Measurements from ENCODE around the gene NCK1. TPM values are rescaled to one million over a fixed set of nuclear protein-coding genes. Genes with fewer than 3 reads are reported as not detected.

The NCK1 gene
- total and polyA plus RNA-seq, 9 of the 15 experiments (the other 6 are each of a cell fraction or from before 2014, with no cell fraction given), result 17.3 to 30.5 (median 25.0) TPM

GRCh38 chr3:136819392-136819730 lies 42.6 kb upstream of the NCK1 start (continued):
- TF ChIP-seq RBFOX2 (IDR thresholded peaks at IDR 0.05; ENCODE audit: low read depth, low read length), result peak; percentile 53
- peak; percentile 27; the same call in 1 of the 2 replicates for TF ChIP-seq PHF8 (IDR thresholded peaks at IDR 0.05; ENCODE audit: borderline replicate concordance, low read length)

- Histone ChIP-seq H3K9me1 (ENCODE audit: control insufficient read depth, insufficient read depth, low read length) (no peaks in the 10 kb centered on the region), H3K9me3 (replicated peaks; ENCODE audit: control insufficient read depth, insufficient read depth, low read depth, low read length) (no peaks in the 10 kb centered on the region), H3K4me2 (ENCODE audit: insufficient read depth, low read length) (peak overlapping the region; percentile 74), H4K20me1 (replicated peaks; ENCODE audit: control insufficient read depth, insufficient read depth, low read length) (no peaks in the 10 kb centered on the region), H3K27me3 (ENCODE audit: control insufficient read depth in 2 of 2, insufficient read depth in 2 of 2, low read length in 2 of 2) (no peaks in the 10 kb centered on the region), H3K79me2 (ENCODE audit: control insufficient read depth, insufficient read depth, low read length) (no peaks in the 10 kb centered on the region; the same call in 2 of the 3 replicates), H3K4me3 (peak overlapping the region; percentile 57), H3K9ac (ENCODE audit: insufficient read depth in 1 of 2, low read depth in 2 of 2, low read length in 2 of 2) (peak overlapping the region; percentile 68 to 70; a peak in 3 of 4 replicates), H3K27ac (ENCODE audit: extremely low read depth, low read depth, low read length) (peak overlapping the region; percentile 73; the same call in 1 of the 3 replicates), H3K4me1 (replicated peaks in 1 of 2; ENCODE audit: control insufficient read depth in 2 of 2, insufficient read depth in 2 of 2, low read length in 2 of 2) (peaks cover 2 to 17% of the 10 kb centered on the region in 2 experiments; a peak in 4 of 5 replicates), H2AFZ (ENCODE audit: low read depth, low read length) (peak overlapping the region; percentile 95), H3K36me3 (ENCODE audit: control insufficient read depth, insufficient read depth, low read length) (no peaks in the 10 kb centered on the region; the same call in 2 of the 3 replicates)
- DNase-seq (ENCODE audit: extremely low read depth in 1 of 4, low spot score in 3 of 4) (peak in 1 of 4 experiments; percentile 30), ATAC-seq (peak; percentile 17; the same call in 2 of the 3 replicates), FAIRE-seq (no peak)
- ChIA-PET CTCF (ENCODE audit: low intra/inter-chr PET ratio) (no interaction called here), POLR2A (no interaction called here)
- intact Hi-C loops (cut with micrococcal nuclease), result no loop called here
- in situ Hi-C loops (cut with MboI), result no loop called here
- TSS peak; percentile 60 for BruUV-seq (replicated peaks)
- WGBS (ENCODE audit: insufficient coverage, low coverage, missing lambda C conversion rate), result 60% methylated on average over 15 of the region's 51 CpGs
- TF ChIP-seq E2F6 (IDR thresholded peaks at IDR 0.05; ENCODE audit: borderline replicate concordance in 1 of 2, extremely low read depth in 1 of 2, insufficient read depth in 1 of 2, insufficient read length in 1 of 2, low read depth in 1 of 2, low read length in 1 of 2, poor library complexity in 1 of 2, severe bottlenecking in 1 of 2) (peak in 1 of 2 experiments; percentile 51), ZBTB33 (CRISPR knock-in tag; IDR thresholded peaks at IDR 0.05) (peak; percentile 93), ATF6 (CRISPR knock-in tag; IDR thresholded peaks at IDR 0.05) (0 out of 2 replicates have a peak, but pooled peaks have one; percentile 36), ZNF583 (CRISPR knock-in tag; IDR thresholded peaks at IDR 0.05) (no peak)
Observed at GRCh38 chr3:136819731-136820679, 42.0 kb upstream of the NCK1 start.
